MM.1S (cell line): Measurements from ENCODE around the gene TFPI.
"Not testable (repeated sequence)": the region's sequence is repeated elsewhere in the genome, so short reads cannot be mapped to it uniquely, and the experiment has no call there.

Experiments used
- DNase-seq: peaks from one replicate; pipeline ENCODE4 v3.0.0-alpha.2; 2015
- H2AFZ ChIP-seq: fragments of 300-600 bp; sonication (generic); 2 replicates; pipeline ENCODE4 v1.6.0; 2016; ENCODE audit warnings: antibody characterized with exemption, low read length
- H3F3A ChIP-seq: fragments of 300-600 bp; sonication (generic); 2 replicates; pipeline ENCODE4 v1.6.1; 2016; ENCODE audit warnings: mild to moderate bottlenecking, antibody characterized with exemption, low read length, moderate library complexity, mixed read lengths; ENCODE audit not compliant: insufficient read depth
- H3K27ac ChIP-seq: fragments of 300-600 bp; sonication (generic); 2 replicates; pipeline ENCODE4 v1.5.1; 2016; ENCODE audit warnings: mild to moderate bottlenecking, low read length
- H3K27me3 ChIP-seq: fragments of 300-600 bp; sonication (generic); replicated peaks from 2 replicates; pipeline ENCODE4 v1.6.0; 2016; ENCODE audit warnings: low read length; ENCODE audit not compliant: insufficient read depth
- H3K36me3 ChIP-seq: fragments of 300-600 bp; sonication (generic); replicated peaks from 2 replicates; pipeline ENCODE4 v1.6.1; 2016; ENCODE audit warnings: mild to moderate bottlenecking, low read length, mixed read lengths; ENCODE audit not compliant: insufficient read depth
- H3K4me1 ChIP-seq: fragments of 300-600 bp; sonication (generic); 2 replicates; pipeline ENCODE4 v1.6.1; 2016; ENCODE audit warnings: low read length, mixed read lengths
- H3K4me2 ChIP-seq: fragments of 300-600 bp; sonication (generic); 2 replicates; pipeline ENCODE4 v1.6.0; 2016; ENCODE audit warnings: low read depth, low read length
- H3K4me3 ChIP-seq: fragments of 300-600 bp; sonication (generic); 2 replicates; pipeline ENCODE4 v1.5.1; 2016; ENCODE audit warnings: low read length, mixed read lengths
- H3K79me2 ChIP-seq: fragments of 300-600 bp; sonication (generic); 2 replicates; pipeline ENCODE4 v1.6.1; 2016; ENCODE audit warnings: mixed run types, low read length, mixed read lengths
- H3K9ac ChIP-seq: fragments of 300-600 bp; sonication (generic); 2 replicates; pipeline ENCODE4 v1.6.1; 2016; ENCODE audit warnings: low read length, mixed read lengths
- H3K9me2 ChIP-seq: fragments of 300-600 bp; sonication (generic); replicated peaks from 2 replicates; pipeline ENCODE4 v1.6.1; 2016; ENCODE audit warnings: mild to moderate bottlenecking, low read length, mixed read lengths; ENCODE audit not compliant: insufficient read depth
- H3K9me3 ChIP-seq: fragments of 300-600 bp; sonication (generic); replicated peaks from 2 replicates; pipeline ENCODE4 v1.6.1; 2016; ENCODE audit warnings: mild to moderate bottlenecking, low read length, mixed read lengths; ENCODE audit not compliant: insufficient read depth
- H4K20me1 ChIP-seq: fragments of 300-600 bp; sonication (generic); 2 replicates; pipeline ENCODE4 v1.6.1; 2016; ENCODE audit warnings: mild to moderate bottlenecking, low read length, moderate library complexity, mixed read lengths; ENCODE audit not compliant: insufficient read depth
- EZH2 ChIP-seq: fragments of 300-600 bp; sonication (generic); optimal IDR thresholded peaks from 2 replicates; pipeline ENCODE3; 2017; ENCODE audit warnings: low read depth, mild to moderate bottlenecking, antibody characterized with exemption, low read length, mixed read lengths
- EZH2phosphoT487 ChIP-seq: fragments of 300-600 bp; sonication (generic); IDR thresholded peaks from 2 replicates; pipeline ENCODE4 v1.6.1; 2018; ENCODE audit warnings: antibody characterized with exemption, low read length
- TF ChIP-seq, protein P1 (sequence below): fragments of 300-600 bp; sonication (generic); IDR thresholded peaks from 2 replicates; pipeline ENCODE4 v1.5.1; 2016; ENCODE audit warnings: antibody characterized with exemption, low read length, mixed read lengths

Gene TFPI

GRCh38 chr2:187542123-187542522 is 12.1 kb downstream of the TFPI start:
- Histone ChIP-seq H3K9me3 (no peaks in the 10 kb centered on the region), H3K4me3 (no peak overlapping the region), H3K79me2 (no peaks in the 10 kb centered on the region), H3K36me3 (no peaks in the 10 kb centered on the region), H3K27me3 (no peaks in the 10 kb centered on the region), H3F3A (no peaks in the 10 kb centered on the region), H3K9ac (no peak overlapping the region), H2AFZ (no peak overlapping the region), H3K9me2 (no peaks in the 10 kb centered on the region), H3K4me2 (no peak overlapping the region), H3K27ac (no peak overlapping the region), H3K4me1 (no peaks in the 10 kb centered on the region), H4K20me1 (no peaks in the 10 kb centered on the region)
- DNase-seq = no peak
- TF ChIP-seq, protein P1, sequence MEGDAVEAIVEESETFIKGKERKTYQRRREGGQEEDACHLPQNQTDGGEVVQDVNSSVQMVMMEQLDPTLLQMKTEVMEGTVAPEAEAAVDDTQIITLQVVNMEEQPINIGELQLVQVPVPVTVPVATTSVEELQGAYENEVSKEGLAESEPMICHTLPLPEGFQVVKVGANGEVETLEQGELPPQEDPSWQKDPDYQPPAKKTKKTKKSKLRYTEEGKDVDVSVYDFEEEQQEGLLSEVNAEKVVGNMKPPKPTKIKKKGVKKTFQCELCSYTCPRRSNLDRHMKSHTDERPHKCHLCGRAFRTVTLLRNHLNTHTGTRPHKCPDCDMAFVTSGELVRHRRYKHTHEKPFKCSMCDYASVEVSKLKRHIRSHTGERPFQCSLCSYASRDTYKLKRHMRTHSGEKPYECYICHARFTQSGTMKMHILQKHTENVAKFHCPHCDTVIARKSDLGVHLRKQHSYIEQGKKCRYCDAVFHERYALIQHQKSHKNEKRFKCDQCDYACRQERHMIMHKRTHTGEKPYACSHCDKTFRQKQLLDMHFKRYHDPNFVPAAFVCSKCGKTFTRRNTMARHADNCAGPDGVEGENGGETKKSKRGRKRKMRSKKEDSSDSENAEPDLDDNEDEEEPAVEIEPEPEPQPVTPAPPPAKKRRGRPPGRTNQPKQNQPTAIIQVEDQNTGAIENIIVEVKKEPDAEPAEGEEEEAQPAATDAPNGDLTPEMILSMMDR = no peak
- TF ChIP-seq EZH2phosphoT487 = no peak
- no peak for TF ChIP-seq EZH2

DNA sequence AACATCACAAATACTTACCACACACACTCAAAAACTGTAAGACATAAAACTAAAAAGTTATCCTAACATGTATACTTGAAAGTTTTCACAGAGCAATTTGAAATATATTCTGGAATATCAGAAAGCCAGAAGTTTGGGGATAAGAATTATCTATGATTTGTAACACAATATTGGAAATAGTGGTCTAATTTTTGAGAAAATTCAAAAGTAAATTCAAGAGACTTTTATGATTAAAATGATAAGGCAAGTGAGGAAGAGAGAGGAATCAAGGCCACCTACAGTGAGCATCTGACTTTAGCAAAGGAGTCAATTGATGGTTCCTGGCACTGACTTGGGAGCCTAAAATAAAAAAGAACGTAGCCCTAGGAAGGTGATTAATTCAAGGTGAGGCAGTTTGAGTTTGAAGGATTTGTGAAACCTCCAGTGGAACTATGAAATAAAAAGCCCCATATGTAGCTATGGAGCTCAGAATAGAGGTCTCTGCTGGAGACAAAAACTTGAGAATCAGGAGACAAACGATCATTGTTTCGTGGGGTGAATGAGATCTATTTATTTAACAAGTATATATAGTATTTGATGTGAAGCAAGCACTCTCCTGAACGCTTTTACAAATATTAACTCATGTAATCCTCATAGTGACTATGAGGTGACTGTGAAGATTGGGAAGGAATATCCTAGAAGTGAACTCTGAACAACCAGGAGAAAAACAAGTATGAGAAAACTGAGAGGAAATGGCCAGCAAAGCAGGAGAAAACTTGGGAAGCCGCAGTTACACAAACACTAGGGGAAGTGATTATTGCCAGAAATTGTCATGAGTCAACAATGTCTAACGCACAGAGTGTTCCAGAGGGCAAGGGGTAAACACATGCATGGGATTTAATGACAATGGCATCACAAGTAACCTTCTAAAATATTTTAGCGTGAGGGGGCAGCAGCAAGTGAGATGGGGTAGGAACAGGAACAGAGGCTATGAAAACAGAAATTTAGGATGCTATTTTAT is 12.8 kb downstream of the TFPI start:
- Histone ChIP-seq H2AFZ (no peak overlapping the region), H3K4me2 (no peak overlapping the region), H3K9me3 (no peaks in the 10 kb centered on the region), H4K20me1 (no peaks in the 10 kb centered on the region), H3F3A (no peaks in the 10 kb centered on the region), H3K9ac (no peak overlapping the region), H3K4me1 (no peaks in the 10 kb centered on the region), H3K79me2 (no peaks in the 10 kb centered on the region), H3K27ac (no peak overlapping the region), H3K27me3 (no peaks in the 10 kb centered on the region), H3K4me3 (no peak overlapping the region), H3K36me3 (no peaks in the 10 kb centered on the region), H3K9me2 (no peaks in the 10 kb centered on the region)
- DNase-seq = no peak
- TF ChIP-seq, protein P1 = no peak
- TF ChIP-seq EZH2phosphoT487 = no peak
- TF ChIP-seq EZH2 = no peak

DNA sequence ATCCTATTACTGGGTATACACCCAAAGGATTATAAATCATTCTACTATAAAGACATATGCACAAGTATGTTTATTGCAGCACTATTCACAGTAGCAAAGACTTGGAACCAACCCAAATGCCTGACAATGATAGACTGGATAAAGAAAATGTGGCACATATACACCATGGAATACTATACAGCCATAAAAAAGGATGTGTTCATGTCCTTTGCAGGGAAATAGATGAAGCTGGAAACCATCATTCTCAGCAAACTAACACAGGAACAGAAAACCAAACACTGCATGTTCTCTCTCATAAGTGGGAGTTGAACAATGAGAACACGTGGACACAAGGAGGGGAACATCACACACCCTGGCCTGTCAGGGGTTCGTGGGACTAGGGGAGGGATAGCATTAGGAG is 16.0 kb downstream of the TFPI start:
- not testable (repeated sequence) for H3K79me2 ChIP-seq, H3K36me3 ChIP-seq, H4K20me1 ChIP-seq, H3K27ac ChIP-seq, H3F3A ChIP-seq, H3K9me3 ChIP-seq, H3K4me3 ChIP-seq, H2AFZ ChIP-seq, DNase-seq, H3K4me1 ChIP-seq, H3K9me2 ChIP-seq, H3K4me2 ChIP-seq, H3K27me3 ChIP-seq, H3K9ac ChIP-seq

DNA sequence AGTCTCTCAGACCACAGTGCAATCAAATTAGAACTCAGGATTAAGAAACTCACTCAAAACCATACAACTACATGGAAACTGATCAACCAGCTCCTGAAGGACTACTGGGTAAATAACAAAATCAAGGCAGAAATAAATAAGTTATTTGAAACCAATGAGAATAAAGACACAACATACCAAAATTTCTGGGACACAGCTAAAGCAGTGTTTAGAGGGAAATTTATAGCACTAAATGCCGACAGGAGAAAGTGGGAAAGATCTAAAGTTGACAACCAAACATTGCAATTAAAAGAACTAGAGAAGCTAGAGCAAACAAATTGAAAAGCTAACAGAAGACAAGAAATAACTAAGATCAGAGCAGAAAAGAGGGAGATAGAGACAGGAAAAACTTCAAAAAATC is 18.9 kb downstream of the TFPI start:
- DNase-seq, H3F3A ChIP-seq, H3K79me2 ChIP-seq: not testable (repeated sequence)

More for the DNA sequence above, 18.9 kb downstream of the TFPI start:
- not testable (repeated sequence) for H3K4me2 ChIP-seq, H3K9me3 ChIP-seq, H3K27ac ChIP-seq, H3K4me3 ChIP-seq, H2AFZ ChIP-seq, H3K9ac ChIP-seq, H3K4me1 ChIP-seq, H4K20me1 ChIP-seq, H3K27me3 ChIP-seq, H3K36me3 ChIP-seq, H3K9me2 ChIP-seq
